Heart right ventricle (tissue), 16 donors: Measurements from ENCODE around the gene PSMD2. TPM values are rescaled to one million over a fixed set of nuclear protein-coding genes. Genes with fewer than 3 reads are reported as not detected.

Experiments
- ATAC-seq, 8 donors: fragments of 200-7000 bp; cut with Tn5 transposase; one replicate each; pipeline ENCODE4 v1.9.1; 2020; ENCODE audit warnings: mild to moderate bottlenecking in 8 of 8, moderate library complexity in 8 of 8, moderate number of reproducible peaks in 1 of 8
- DNase-seq, 2 donors: peaks; one replicate each; pipeline ENCODE4 v3.0.0-alpha.2; 2020
- H3K27ac ChIP-seq, 10 donors: fragments of 200-600 bp; sonication (generic) in 2 of 10; one replicate each; pipeline versions ENCODE4 v1.5.0 to v1.8.0; 2020 to 2022; ENCODE audit warnings: mild to moderate bottlenecking in 3 of 10
- H3K27me3 ChIP-seq, 7 donors: fragments of 200-600 bp; one replicate each; pipeline ENCODE4 v1.8.0; 2021 to 2022; ENCODE audit warnings: mild to moderate bottlenecking in 2 of 7
- H3K36me3 ChIP-seq, 9 donors: fragments of 200-600 bp; sonication (generic) in 1 of 9; one replicate each; pipeline versions ENCODE4 v1.5.0 to v1.8.0; 2020 to 2022; ENCODE audit warnings: mild to moderate bottlenecking in 2 of 9
- H3K4me1 ChIP-seq, 9 donors: fragments of 200-600 bp; sonication (generic) in 1 of 9; one replicate each; pipeline versions ENCODE4 v1.5.0 to v1.8.0; 2020 to 2022; ENCODE audit warnings: mild to moderate bottlenecking in 4 of 9
- H3K4me3 ChIP-seq, 10 donors: fragments of 200-600 bp; sonication (generic) in 2 of 10; one replicate each; pipeline versions ENCODE4 v1.5.0 to v1.8.0; 2020 to 2022; ENCODE audit warnings: mild to moderate bottlenecking in 7 of 10, moderate library complexity in 2 of 10
- H3K9me3 ChIP-seq, 11 donors: fragments of 200-600 bp in 10 of 11; sonication (generic) in 2 of 11; one replicate each; pipeline versions ENCODE4 v1.5.0 to v1.8.0; 2013 to 2022; ENCODE audit warnings: mild to moderate bottlenecking in 2 of 11, control low read depth in 1 of 11, moderate library complexity in 1 of 11
- CTCF ChIP-seq, 9 donors: fragments of 200-600 bp; sonication (generic) in 2 of 9; IDR thresholded peaks; one replicate each; pipeline versions ENCODE4 v1.5.0 to v1.8.0; 2021 to 2022; ENCODE audit warnings: antibody characterized with exemption in 9 of 9, mild to moderate bottlenecking in 5 of 9, moderate library complexity in 1 of 9
- WGBS, 2 donors: extraction: QIAGEN DNeasy Blood & Tissue Kit; methylation state at CpG; one replicate each; pipeline ENCODE4 v1.1.7; 2013; ENCODE audit warnings: inconsistent platforms in 1 of 2; 5-methylcytosine and 5-hydroxymethylcytosine counted together
- intact Hi-C, 10 donors: fragments of 100-400 bp; cut with DNase I; formaldehyde crosslinking; loops; one replicate each; pipeline versions ENCODE4 v1.11.1 to v1.14.2; 2022
- polyA plus RNA-seq, 2 donors: library from polyadenylated mRNA; stranded (reverse); fragments of 200-250 nt; gene quantifications; one replicate each; pipeline ENCODE4 v1.2.3, GENCODE V29; 2013
- total RNA-seq, 10 donors: library from RNA; stranded (reverse); fragmentation: NEBNext Ultra II Directional in 3 of 10; extraction: Animal tissue kit (Norgen Biotek cat#: 25700) in 3 of 10; gene quantifications; one replicate each; pipeline versions ENCODE4 v1.2.1 to v1.2.4, GENCODE V29; 2021 to 2023
- donor health status: Arrhythmogenic right ventricular cardiomyopathy.
- donor health status: ischemic (EF 13 %, LVEDD 7.1; RV severe dilation, severe dysfunction).
- donor health status: healthy with polysubstance abuse.
- donor health status: DM: no; HTN: yes; CAD: no.
- donor health status: DM: no; HTN: no; CAD: no.
- donor health status: ischemic (EF 25% LVEDD 6.9; RV normal size, moderate dysfunction).
- donor health status: ischemic (EF 25% LVEDD 5.7; RV mildly dilated, moderate dysfunction).
- donor health status: healthy.
- donor health status: DM: yes; HTN: yes; CAD: no.
- donor health status: Ischemic cardiomyopathy.
- donor health status: ischemic (EF 35%, LVEDD 5.7; RV mildly dilated, moderate dysfunction).
- donor health status: nonischemic (EF 11% LVEDD 7.7; RV severe dilation, severe dysfunction).
- donor health status: DM: yes; HTN: yes; CAD: no.
- donor health status: PGD.
- donor health status: ischemic (EF 29% LVEDD 5.4; RV normal size, mild dysfunction).
- donor health status: nonischemic (EF 23%, LVEDD 6.1; RV moderate dilation, normal function).

Gene PSMD2
- total and polyA plus RNA-seq, 12 donors, result 49.0 to 288 (median 231) TPM

GRCh38 chr3:184347321-184348056 lies 48.4 kb downstream of the PSMD2 start:
- Histone ChIP-seq H3K9me3 (no peaks in the 10 kb centered on the region), H3K27me3 (no peaks in the 10 kb centered on the region), H3K4me1 (peaks cover 0 to 17% (median 8%) of the 10 kb centered on the region in 9 donors), H3K27ac (no peak overlapping the region), H3K36me3 (peaks cover 0 to 43% (median 24%) of the 10 kb centered on the region in 9 donors), H3K4me3 (no peak overlapping the region)
- WGBS, 2 donors, result 79 to 81% methylated on average over 12 of the region's 12 CpGs
- no peak for TF ChIP-seq CTCF (IDR thresholded peaks at IDR 0.05)
- DNase-seq, result no peak
- intact Hi-C loops, result loop anchor here in 1 of 10 donors (5.0 kb wide), 1 partner anchor 35 kb away; the partner anchor contains the start of gene EIF4G1
- ATAC-seq, result no peak

- Histone ChIP-seq H3K27ac (no peak overlapping the region), H3K27me3 (no peaks in the 10 kb centered on the region), H3K9me3 (no peaks in the 10 kb centered on the region), H3K36me3 (peaks cover 0 to 41% (median 19%) of the 10 kb centered on the region in 9 donors), H3K4me1 (peaks cover 0 to 17% (median 8%) of the 10 kb centered on the region in 9 donors), H3K4me3 (no peak overlapping the region)
- WGBS, 2 donors, result 89 to 92% methylated on average over 4 of the region's 4 CpGs
- ATAC-seq (no peak), DNase-seq (no peak)
- no peak for TF ChIP-seq CTCF (IDR thresholded peaks at IDR 0.05)
- intact Hi-C loops, result loop anchor here in 1 of 10 donors (5.0 kb wide), 1 partner anchor 36 kb away; the partner anchor contains the start of gene EIF4G1
Observed at GRCh38 chr3:184348057-184348382, 49.0 kb downstream of the PSMD2 start.

- peaks cover 0 to 17% (median 8%) of the 10 kb centered on the region in 9 donors for H3K4me1 ChIP-seq
- H3K36me3 ChIP-seq, result peaks cover 0 to 24% (median 2%) of the 10 kb centered on the region in 9 donors
- DNase-seq (no peak), ATAC-seq (no peak)
- H3K4me3 ChIP-seq, result no peak overlapping the region
- no peak overlapping the region for H3K27ac ChIP-seq
- H3K27me3 ChIP-seq, result no peaks in the 10 kb centered on the region
- H3K9me3 ChIP-seq, result no peaks in the 10 kb centered on the region
- WGBS, 2 donors, result 79 to 83% methylated on average over 10 of the region's 10 CpGs
- intact Hi-C loops, result loop anchor here in 2 of 10 donors (5.0 to 10.0 kb wide), 2 partner anchors 38 to 45 kb away; partner anchors contain the start of gene EIF4G1 (in 1 of the 2)
- TF ChIP-seq CTCF (IDR thresholded peaks at IDR 0.05), result no peak
Observed at GRCh38 chr3:184349563-184350470, 50.8 kb downstream of the PSMD2 start.

GRCh38 chr3:184350618-184351017 lies 51.6 kb downstream of the PSMD2 start:
- no peak for DNase-seq
- intact Hi-C loops, result loop anchor here in 1 of 10 donors (10.0 kb wide), 1 partner anchor 46 kb away; no protein-coding TSS in a partner anchor

More at GRCh38 chr3:184350618-184351017, 51.6 kb downstream of the PSMD2 start:
- H3K9me3 ChIP-seq, result no peaks in the 10 kb centered on the region
- 94 to 96% methylated on average over 6 of the region's 6 CpGs for WGBS, 2 donors
- TF ChIP-seq CTCF (IDR thresholded peaks at IDR 0.05), result no peak
- no peak for ATAC-seq
- peaks cover 0 to 12% (median 5%) of the 10 kb centered on the region in 9 donors for H3K4me1 ChIP-seq
- H3K4me3 ChIP-seq, result no peak overlapping the region
- no peak overlapping the region for H3K27ac ChIP-seq
- H3K27me3 ChIP-seq, result no peaks in the 10 kb centered on the region
- H3K36me3 ChIP-seq, result peaks cover 0 to 24% (median 0%) of the 10 kb centered on the region in 9 donors
